H9 (cell line): ENCODE data around the gene CLRN3. TPM values are rescaled to one million over a fixed set of nuclear protein-coding genes. Genes with fewer than 3 reads are reported as not detected.

Experiments
- DNase-seq: peaks from one replicate; pipeline ENCODE4 v3.0.0-alpha.2; 2017
- H2AFZ ChIP-seq: one replicate; pipeline ENCODE4 v1.6.1; 2013; ENCODE audit warnings: mild to moderate bottlenecking, low read length, control low read depth, moderate library complexity
- H2AK5ac ChIP-seq: 2 replicates; pipeline ENCODE4 v1.6.1; 2013; ENCODE audit warnings: low read length, control low read depth, mixed read lengths; ENCODE audit not compliant: insufficient read length
- H2BK120ac ChIP-seq: one replicate; pipeline ENCODE4 v1.6.1; 2013; ENCODE audit warnings: low read depth, mild to moderate bottlenecking, low read length, control low read depth, inconsistent platforms; ENCODE audit not compliant: poor library complexity, severe bottlenecking
- H2BK12ac ChIP-seq: 2 replicates; pipeline ENCODE4 v1.6.1; 2013; ENCODE audit warnings: low read length, control low read depth, mixed read lengths, low read depth; ENCODE audit not compliant: insufficient read length
- H2BK15ac ChIP-seq: 2 replicates; pipeline ENCODE4 v1.6.1; 2013; ENCODE audit warnings: low read depth, low read length, control low read depth
- H2BK20ac ChIP-seq: one replicate; pipeline ENCODE4 v1.6.1; 2013; ENCODE audit warnings: low read depth, mild to moderate bottlenecking, low read length, control low read depth, inconsistent platforms; ENCODE audit not compliant: poor library complexity, severe bottlenecking
- H2BK5ac ChIP-seq: 2 replicates; pipeline ENCODE4 v1.6.1; 2013; ENCODE audit warnings: low read length, control low read depth, mixed read lengths; ENCODE audit not compliant: insufficient read length
- H3K14ac ChIP-seq: 2 replicates; pipeline ENCODE4 v1.6.1; 2013; ENCODE audit warnings: low read length, control low read depth; ENCODE audit not compliant: insufficient read depth
- H3K18ac ChIP-seq: 2 replicates; pipeline ENCODE4 v1.6.1; 2013; ENCODE audit warnings: low read depth, mild to moderate bottlenecking, mixed read lengths, low read length, control low read depth; ENCODE audit not compliant: insufficient read length
- H3K23ac ChIP-seq: 2 replicates; pipeline ENCODE4 v1.6.1; 2013; ENCODE audit warnings: low read length, control low read depth, mixed read lengths, low read depth; ENCODE audit not compliant: insufficient read length
- H3K23me2 ChIP-seq: 2 replicates; pipeline ENCODE4 v1.6.1; 2013; ENCODE audit warnings: low read depth, mild to moderate bottlenecking, mixed read lengths, low read length, control low read depth; ENCODE audit not compliant: insufficient read length, poor library complexity, severe bottlenecking
- H3K27ac ChIP-seq: 2 replicates; pipeline ENCODE4 v1.5.1; 2013; ENCODE audit warnings: low read length, control low read depth, mixed read lengths, low read depth; ENCODE audit not compliant: insufficient read length
- H3K27me3 ChIP-seq: 2 replicates; pipeline ENCODE4 v1.6.1; 2013; ENCODE audit warnings: low read length, control low read depth, inconsistent platforms; ENCODE audit not compliant: insufficient read depth
- H3K4ac ChIP-seq: 2 replicates; pipeline ENCODE4 v1.6.1; 2013; ENCODE audit warnings: low read depth, mild to moderate bottlenecking, control low read depth, inconsistent platforms, low read length, moderate library complexity
- H3K4me1 ChIP-seq: 2 replicates; pipeline ENCODE4 v1.6.1; 2013; ENCODE audit warnings: low read length, control low read depth, inconsistent platforms; ENCODE audit not compliant: insufficient read depth
- H3K4me2 ChIP-seq: 2 replicates; pipeline ENCODE4 v1.6.1; 2013; ENCODE audit warnings: low read length, control low read depth, mixed read lengths; ENCODE audit not compliant: insufficient read length, insufficient read depth
- H3K56ac ChIP-seq: 2 replicates; pipeline ENCODE4 v1.6.1; 2013; ENCODE audit warnings: low read depth, mild to moderate bottlenecking, mixed read lengths, low read length, control low read depth; ENCODE audit not compliant: insufficient read length
- H3K79me1 ChIP-seq: 2 replicates; pipeline ENCODE4 v1.6.1; 2013; ENCODE audit warnings: low read depth, mild to moderate bottlenecking, moderate library complexity, low read length, control low read depth, inconsistent platforms; ENCODE audit not compliant: insufficient read depth, poor library complexity, severe bottlenecking
- H3K79me2 ChIP-seq: 2 replicates; pipeline ENCODE4 v1.6.1; 2013; ENCODE audit warnings: low read length, control low read depth, inconsistent platforms; ENCODE audit not compliant: insufficient read depth
- H3K9ac ChIP-seq: 2 replicates; pipeline ENCODE4 v1.6.1; 2013; ENCODE audit warnings: low read length, control low read depth, mixed read lengths; ENCODE audit not compliant: insufficient read length; ENCODE audit errors: extremely low read depth
- H3K9me3 ChIP-seq: one replicate; pipeline ENCODE4 v1.6.1; 2013; ENCODE audit warnings: low read depth, low read length, inconsistent platforms; ENCODE audit not compliant: control insufficient read depth
- H3T11ph ChIP-seq: one replicate; pipeline ENCODE4 v1.6.1; 2013; ENCODE audit warnings: mild to moderate bottlenecking, low read length, control low read depth, inconsistent platforms
- H4K20me1 ChIP-seq: one replicate; pipeline ENCODE4 v1.6.1; 2013; ENCODE audit not compliant: control insufficient read depth, insufficient read length, insufficient read depth
- H4K5ac ChIP-seq: 2 replicates; pipeline ENCODE4 v1.6.1; 2013; ENCODE audit warnings: low read depth, mild to moderate bottlenecking, mixed read lengths, low read length, control low read depth; ENCODE audit not compliant: insufficient read length
- H4K8ac ChIP-seq: replicated peaks from 2 replicates; pipeline ENCODE4 v1.6.1; 2013; ENCODE audit warnings: low read length, control low read depth, mixed read lengths, low read depth; ENCODE audit not compliant: insufficient read length
- H4K91ac ChIP-seq: 2 replicates; pipeline ENCODE4 v1.6.1; 2013; ENCODE audit warnings: low read depth, mild to moderate bottlenecking, moderate library complexity, mixed read lengths, low read length, control low read depth; ENCODE audit not compliant: insufficient read length
- H3K27ac Mint-ChIP-seq, 3 experiments: 2 replicates in 2 of 3; 3 replicates in 1 of 3; pipeline ENCODE4 v1.8.0; 2020 to 2021; ENCODE audit warnings: mixed read lengths in 3 of 3, mild to moderate bottlenecking in 1 of 3, moderate library complexity in 1 of 3
- H3K27me3 Mint-ChIP-seq: 2 replicates; pipeline ENCODE4 v1.8.0; 2021; ENCODE audit warnings: low read depth, mild to moderate bottlenecking, moderate library complexity, mixed read lengths
- H3K36me3 Mint-ChIP-seq, 3 experiments: 2 replicates in 2 of 3; 3 replicates in 1 of 3; pipeline ENCODE4 v1.8.0; 2020 to 2021; ENCODE audit warnings: low read depth in 3 of 3, mixed read lengths in 3 of 3; ENCODE audit not compliant: insufficient read depth in 1 of 3
- H3K4me1 Mint-ChIP-seq, 2 experiments: 2 replicates each; pipeline ENCODE4 v1.8.0; 2020; ENCODE audit warnings: mixed read lengths in 2 of 2
- H3K4me3 Mint-ChIP-seq, 2 experiments: 2 replicates in 1 of 2; 3 replicates in 1 of 2; pipeline ENCODE4 v1.8.0; 2020 to 2021; ENCODE audit warnings: mild to moderate bottlenecking in 2 of 2, mixed read lengths in 2 of 2, moderate library complexity in 1 of 2
- H3K9me3 Mint-ChIP-seq, 2 experiments: 2 replicates in 1 of 2; 3 replicates in 1 of 2; pipeline ENCODE4 v1.8.0; 2020; ENCODE audit warnings: mild to moderate bottlenecking in 2 of 2, mixed read lengths in 2 of 2, moderate library complexity in 1 of 2
- WGBS: extraction: QIAGEN DNeasy Blood & Tissue Kit; methylation state at CpG from one replicate; pipeline ENCODE4 v1.1.7; 2013; ENCODE audit warnings: missing lambda C conversion rate, low lambda C conversion rate, mixed read lengths; ENCODE audit not compliant: insufficient read length; ENCODE audit errors: extremely low coverage; 5-methylcytosine and 5-hydroxymethylcytosine counted together
- total RNA-seq: library from RNA; stranded (reverse); gene quantifications from 2 replicates; pipeline ENCODE4 v1.2.1, GENCODE V29; 2021
- TF ChIP-seq, protein P1 (sequence below): fragments of 200-600 bp; sonication (generic); conservative IDR thresholded peaks from 3 replicates; pipeline ENCODE4 v1.8.0; 2021; ENCODE audit warnings: antibody characterized with exemption, mild to moderate bottlenecking

The CLRN3 gene
- total RNA-seq, 1 experiment from 2014 or later, result not detected

DNA sequence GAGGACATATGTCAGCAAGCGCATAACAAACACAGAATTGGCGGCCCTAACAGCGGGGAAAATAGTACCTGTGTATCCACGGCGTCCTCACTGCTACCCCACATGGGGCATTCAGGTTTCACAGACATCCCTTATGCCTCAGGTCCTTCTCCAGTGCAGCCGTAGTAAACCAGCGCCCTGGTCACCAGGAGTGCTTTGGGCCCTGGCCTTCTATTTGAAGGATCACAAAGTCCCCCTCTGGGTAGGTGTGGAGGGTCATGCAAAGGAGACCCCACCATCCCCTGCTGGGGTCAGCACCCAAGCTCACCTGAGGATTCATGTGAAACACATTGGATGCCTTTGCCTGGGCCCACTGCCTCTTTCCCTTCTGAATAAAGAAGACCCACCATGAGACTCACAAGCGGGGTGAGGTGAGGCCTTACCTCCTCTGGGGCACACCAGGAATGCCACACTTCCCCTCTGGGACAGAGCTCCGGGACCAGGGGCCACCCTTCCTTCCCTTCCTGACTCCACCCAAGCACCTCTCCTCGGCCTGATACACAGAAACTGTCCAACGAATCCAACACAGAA lies 18.8 kb downstream of the CLRN3 start:
- H3K79me1 ChIP-seq, result no peaks in the 10 kb centered on the region

More for the DNA sequence above, 18.8 kb downstream of the CLRN3 start:
- Histone ChIP-seq H3K23me2 (no peaks in the 10 kb centered on the region), H3K27me3 (no peaks in the 10 kb centered on the region), H2BK5ac (no peak overlapping the region), H2BK12ac (no peak overlapping the region), H3K4me2 (no peak overlapping the region), H2AFZ (no peak overlapping the region), H2BK15ac (no peak overlapping the region), H3K4ac (no peak overlapping the region), H3K56ac (no peak overlapping the region), H3T11ph (no peak overlapping the region), H3K79me2 (no peaks in the 10 kb centered on the region), H2BK20ac (no peak overlapping the region), H3K23ac (no peak overlapping the region), H4K5ac (no peak overlapping the region), H3K27ac (no peak overlapping the region), H2BK120ac (no peak overlapping the region), H3K9me3 (no peaks in the 10 kb centered on the region), H3K18ac (no peak overlapping the region), H4K8ac (no peak overlapping the region), H3K14ac (no peak overlapping the region), H3K9ac (no peak overlapping the region), H4K20me1 (no peaks in the 10 kb centered on the region), H4K91ac (no peak overlapping the region), H2AK5ac (no peak overlapping the region), H3K4me1 (no peaks in the 10 kb centered on the region)
- Mint-ChIP-seq H3K4me1 (no peaks in the 10 kb centered on the region), H3K36me3 (peaks cover 0 to 3% (median 0%) of the 10 kb centered on the region in 3 experiments; a peak in 1 of 7 replicates), H3K9me3 (peaks cover 4% of the 10 kb centered on the region in 2 experiments; a peak in 2 of 5 replicates), H3K4me3 (no peak overlapping the region), H3K27ac (no peak overlapping the region; a peak in 1 of 7 replicates), H3K27me3 (peaks cover 3% of the 10 kb centered on the region)
- no CpG with 5 or more reads among the region's 11 CpGs for WGBS
- DNase-seq, result no peak
- TF ChIP-seq, protein P1, sequence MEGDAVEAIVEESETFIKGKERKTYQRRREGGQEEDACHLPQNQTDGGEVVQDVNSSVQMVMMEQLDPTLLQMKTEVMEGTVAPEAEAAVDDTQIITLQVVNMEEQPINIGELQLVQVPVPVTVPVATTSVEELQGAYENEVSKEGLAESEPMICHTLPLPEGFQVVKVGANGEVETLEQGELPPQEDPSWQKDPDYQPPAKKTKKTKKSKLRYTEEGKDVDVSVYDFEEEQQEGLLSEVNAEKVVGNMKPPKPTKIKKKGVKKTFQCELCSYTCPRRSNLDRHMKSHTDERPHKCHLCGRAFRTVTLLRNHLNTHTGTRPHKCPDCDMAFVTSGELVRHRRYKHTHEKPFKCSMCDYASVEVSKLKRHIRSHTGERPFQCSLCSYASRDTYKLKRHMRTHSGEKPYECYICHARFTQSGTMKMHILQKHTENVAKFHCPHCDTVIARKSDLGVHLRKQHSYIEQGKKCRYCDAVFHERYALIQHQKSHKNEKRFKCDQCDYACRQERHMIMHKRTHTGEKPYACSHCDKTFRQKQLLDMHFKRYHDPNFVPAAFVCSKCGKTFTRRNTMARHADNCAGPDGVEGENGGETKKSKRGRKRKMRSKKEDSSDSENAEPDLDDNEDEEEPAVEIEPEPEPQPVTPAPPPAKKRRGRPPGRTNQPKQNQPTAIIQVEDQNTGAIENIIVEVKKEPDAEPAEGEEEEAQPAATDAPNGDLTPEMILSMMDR, result no peak
